IMR-90 (cell line): ENCODE data around the gene PRKACG.

Experiments
- POLR2A ChIP-seq: IDR thresholded peaks from 2 replicates; pipeline ENCODE4 v1.6.1; 2012; ENCODE audit warnings: mild to moderate bottlenecking, low read depth, low read length
- RAD21 ChIP-seq: IDR thresholded peaks from 2 replicates; pipeline ENCODE4 v1.6.1; 2012; ENCODE audit warnings: low read length, improper control_type of control experiment
- SMC3 ChIP-seq: fragments of 150-350 bp; IDR thresholded peaks from 2 replicates; pipeline ENCODE4 v1.6.1; 2016; ENCODE audit warnings: low read depth, mild to moderate bottlenecking, antibody characterized with exemption, low read length, moderate library complexity
- TF ChIP-seq, protein P1 (sequence below): conservative IDR thresholded peaks from 2 replicates; pipeline ENCODE4 v1.5.1; 2012; ENCODE audit warnings: mild to moderate bottlenecking, low read depth, low read length, improper control_type of control experiment
- TF ChIP-seq, protein P2 (sequence below): fragments of 150-350 bp; IDR thresholded peaks from 2 replicates; pipeline ENCODE4 v1.6.1; 2017; ENCODE audit warnings: mild to moderate bottlenecking, antibody characterized with exemption, low read length, low read depth
- TF ChIP-seq, protein P3 (sequence below): fragments of 150-350 bp; IDR thresholded peaks from 2 replicates; pipeline ENCODE4 v1.6.1; 2016; ENCODE audit warnings: low read depth, mild to moderate bottlenecking, low read length, moderate library complexity, borderline replicate concordance

DNA sequence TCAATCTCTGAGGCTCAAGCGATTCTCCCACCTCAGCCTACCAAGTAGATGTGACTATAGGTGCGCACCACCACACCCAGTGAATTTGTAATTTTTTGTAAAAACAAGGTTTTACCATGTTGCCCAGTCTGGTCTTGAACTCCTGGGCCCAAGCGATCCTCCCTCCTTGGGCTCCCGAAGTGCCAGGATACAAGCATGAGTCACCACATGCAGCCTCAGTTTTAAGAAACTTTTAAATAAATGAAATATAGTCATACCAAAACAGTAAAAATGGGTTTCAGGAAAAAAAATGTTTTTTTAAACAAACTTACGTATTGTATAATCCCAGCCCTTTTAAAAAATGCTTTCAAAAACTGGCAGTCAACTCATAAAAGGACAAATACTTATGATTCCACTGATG is 48.3 kb upstream of the PRKACG start:
- TF ChIP-seq, protein P1, sequence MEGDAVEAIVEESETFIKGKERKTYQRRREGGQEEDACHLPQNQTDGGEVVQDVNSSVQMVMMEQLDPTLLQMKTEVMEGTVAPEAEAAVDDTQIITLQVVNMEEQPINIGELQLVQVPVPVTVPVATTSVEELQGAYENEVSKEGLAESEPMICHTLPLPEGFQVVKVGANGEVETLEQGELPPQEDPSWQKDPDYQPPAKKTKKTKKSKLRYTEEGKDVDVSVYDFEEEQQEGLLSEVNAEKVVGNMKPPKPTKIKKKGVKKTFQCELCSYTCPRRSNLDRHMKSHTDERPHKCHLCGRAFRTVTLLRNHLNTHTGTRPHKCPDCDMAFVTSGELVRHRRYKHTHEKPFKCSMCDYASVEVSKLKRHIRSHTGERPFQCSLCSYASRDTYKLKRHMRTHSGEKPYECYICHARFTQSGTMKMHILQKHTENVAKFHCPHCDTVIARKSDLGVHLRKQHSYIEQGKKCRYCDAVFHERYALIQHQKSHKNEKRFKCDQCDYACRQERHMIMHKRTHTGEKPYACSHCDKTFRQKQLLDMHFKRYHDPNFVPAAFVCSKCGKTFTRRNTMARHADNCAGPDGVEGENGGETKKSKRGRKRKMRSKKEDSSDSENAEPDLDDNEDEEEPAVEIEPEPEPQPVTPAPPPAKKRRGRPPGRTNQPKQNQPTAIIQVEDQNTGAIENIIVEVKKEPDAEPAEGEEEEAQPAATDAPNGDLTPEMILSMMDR = no peak
- TF ChIP-seq RAD21 (no peak), POLR2A (no peak), SMC3 (no peak)
- TF ChIP-seq, protein P2, sequence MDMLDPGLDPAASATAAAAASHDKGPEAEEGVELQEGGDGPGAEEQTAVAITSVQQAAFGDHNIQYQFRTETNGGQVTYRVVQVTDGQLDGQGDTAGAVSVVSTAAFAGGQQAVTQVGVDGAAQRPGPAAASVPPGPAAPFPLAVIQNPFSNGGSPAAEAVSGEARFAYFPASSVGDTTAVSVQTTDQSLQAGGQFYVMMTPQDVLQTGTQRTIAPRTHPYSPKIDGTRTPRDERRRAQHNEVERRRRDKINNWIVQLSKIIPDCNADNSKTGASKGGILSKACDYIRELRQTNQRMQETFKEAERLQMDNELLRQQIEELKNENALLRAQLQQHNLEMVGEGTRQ = no peak
- TF ChIP-seq, protein P3, sequence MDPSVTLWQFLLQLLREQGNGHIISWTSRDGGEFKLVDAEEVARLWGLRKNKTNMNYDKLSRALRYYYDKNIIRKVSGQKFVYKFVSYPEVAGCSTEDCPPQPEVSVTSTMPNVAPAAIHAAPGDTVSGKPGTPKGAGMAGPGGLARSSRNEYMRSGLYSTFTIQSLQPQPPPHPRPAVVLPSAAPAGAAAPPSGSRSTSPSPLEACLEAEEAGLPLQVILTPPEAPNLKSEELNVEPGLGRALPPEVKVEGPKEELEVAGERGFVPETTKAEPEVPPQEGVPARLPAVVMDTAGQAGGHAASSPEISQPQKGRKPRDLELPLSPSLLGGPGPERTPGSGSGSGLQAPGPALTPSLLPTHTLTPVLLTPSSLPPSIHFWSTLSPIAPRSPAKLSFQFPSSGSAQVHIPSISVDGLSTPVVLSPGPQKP = no peak
